NCI-H1694 (cell line): ENCODE measurements around the gene MED15.

Experiments used
- DNase-seq: peaks from one replicate; lab custom pipeline; 2025; lab: John Stamatoyannopoulos, UW

MED15 gene

GRCh38 chr22:20510811-20511577 is 3.6 kb downstream of the MED15 start:
- no peak for DNase-seq

GRCh38 chr22:20511578-20512229 is 4.3 kb downstream of the MED15 start:
- no peak for DNase-seq

- DNase-seq: no peak
Measured at GRCh38 chr22:20514658-20515406, 7.4 kb downstream of the MED15 start.

GRCh38 chr22:20516399-20516798 is 9.0 kb downstream of the MED15 start:
- no peak for DNase-seq

GRCh38 chr22:20517422-20517821 is 10.0 kb downstream of the MED15 start:
- no peak for DNase-seq

- DNase-seq: no peak
Measured at GRCh38 chr22:20517841-20518592, 10.6 kb downstream of the MED15 start.

- DNase-seq: no peak
Measured at GRCh38 chr22:20519558-20519957, 12.1 kb downstream of the MED15 start.

GRCh38 chr22:20520093-20520511 is 12.7 kb downstream of the MED15 start:
- no peak for DNase-seq

- DNase-seq: no peak
Measured at GRCh38 chr22:20522134-20523004, 15.0 kb downstream of the MED15 start.

- DNase-seq: no peak
Measured at GRCh38 chr22:20523086-20523983, 15.9 kb downstream of the MED15 start.

- DNase-seq: no peak
Measured at GRCh38 chr22:20524004-20524481, 16.6 kb downstream of the MED15 start.

- no peak for DNase-seq
Measured at GRCh38 chr22:20525048-20525447, 17.6 kb downstream of the MED15 start.

- no peak for DNase-seq
Measured at GRCh38 chr22:20526305-20526627, 18.9 kb downstream of the MED15 start.

- DNase-seq: no peak
Measured at GRCh38 chr22:20526628-20527355, 19.4 kb downstream of the MED15 start.

- DNase-seq: no peak
Measured at GRCh38 chr22:20528405-20528978, 21.1 kb downstream of the MED15 start.

- no peak for DNase-seq
Measured at GRCh38 chr22:20530368-20531153, 23.2 kb downstream of the MED15 start.

GRCh38 chr22:20531154-20531403 is 23.7 kb downstream of the MED15 start:
- DNase-seq: no peak

GRCh38 chr22:20531404-20532201 is 24.2 kb downstream of the MED15 start:
- DNase-seq: peak; percentile 31
